ENCODE data around the gene ZNF786. TPM values are rescaled to one million over a fixed set of nuclear protein-coding genes. Genes with fewer than 3 reads are reported as not detected.

The ZNF786 gene
- total and polyA plus RNA-seq, 9 of the 15 experiments (the other 6 are each of a cell fraction or from before 2014, with no cell fraction given), result 0.31 to 5.4 (median 3.0) TPM

GRCh38 chr7:149027611-149028345 is 62.7 kb downstream of the ZNF786 start:
- H3K9ac ChIP-seq (ENCODE audit: insufficient read depth in 1 of 2, low read depth in 2 of 2, low read length in 2 of 2), result peak overlapping the region; percentile 87 to 98
- DNase-seq (ENCODE audit: extremely low read depth in 1 of 4, low spot score in 3 of 4) (peak in 1 of 4 experiments; percentile 32), FAIRE-seq (peak; percentile 15), ATAC-seq (peak; percentile 1; the same call in 1 of the 3 replicates)
- WGBS (ENCODE audit: insufficient coverage, low coverage, missing lambda C conversion rate), result under 1% methylated on average over 43 of the region's 43 CpGs
- peaks cover 14 to 18% of the 10 kb centered on the region in 2 experiments; a peak in 4 of 5 replicates for H3K4me1 ChIP-seq (replicated peaks in 1 of 2; ENCODE audit: control insufficient read depth in 2 of 2, insufficient read depth in 2 of 2, low read length in 2 of 2)
- intact Hi-C loops (cut with micrococcal nuclease), result loop anchor here (1.0 to 2.0 kb wide), 3 partner anchors 39 to 99 kb away; partner anchors contain the start of gene ZNF425
- H3K27me3 ChIP-seq (ENCODE audit: control insufficient read depth in 2 of 2, insufficient read depth in 2 of 2, low read length in 2 of 2), result no peaks in the 10 kb centered on the region
- H3K9me3 ChIP-seq (replicated peaks; ENCODE audit: control insufficient read depth, insufficient read depth, low read depth, low read length), result no peaks in the 10 kb centered on the region; the same call in 1 of the 2 replicates
- in situ Hi-C loops (cut with MboI), result no loop called here
- TSS peak; percentile 54 for BruUV-seq (replicated peaks)
- peak overlapping the region; percentile 85 for H3K4me3 ChIP-seq
- CTCF ChIA-PET (ENCODE audit: low intra/inter-chr PET ratio), result interaction anchor here (0.6 to 1.1 kb wide), 3 partner anchors 98 to 394 kb away, joined by 3 to 4 read pairs (median 4); partner anchors contain the start of gene ZNF425
- peak overlapping the region; percentile 77 for H2AFZ ChIP-seq (ENCODE audit: low read depth, low read length)
- no peaks in the 10 kb centered on the region for H3K9me1 ChIP-seq (ENCODE audit: control insufficient read depth, insufficient read depth, low read length)
- POLR2A ChIA-PET, result interaction anchor here (0.6 to 2.9 kb wide), 11 partner anchors 8 to 283 kb away, joined by 3 to 20 read pairs (median 4); partner anchors contain the start of gene ZNF425
- H3K79me2 ChIP-seq (ENCODE audit: control insufficient read depth, insufficient read depth, low read length), result peaks cover 49% of the 10 kb centered on the region
- peaks cover 8% of the 10 kb centered on the region for H4K20me1 ChIP-seq (replicated peaks; ENCODE audit: control insufficient read depth, insufficient read depth, low read length)
- peak overlapping the region; percentile 95 for H3K4me2 ChIP-seq (ENCODE audit: insufficient read depth, low read length)
- H3K27ac ChIP-seq (ENCODE audit: extremely low read depth, low read depth, low read length), result peak overlapping the region; percentile 92
- H3K36me3 ChIP-seq (ENCODE audit: control insufficient read depth, insufficient read depth, low read length), result peaks cover 32% of the 10 kb centered on the region
- TF ChIP-seq RUNX1 (IDR thresholded peaks at IDR 0.05; ENCODE audit: low read depth) (no peak; the same call in 1 of the 2 replicates), HMG20B (CRISPR knock-in tag; IDR thresholded peaks at IDR 0.05) (no peak), SMARCC2 (IDR thresholded peaks at IDR 0.05; ENCODE audit: low read depth) (peak; percentile 56; the same call in 1 of the 2 replicates), CREM (IDR thresholded peaks at IDR 0.05; ENCODE audit: low read depth) (no peak), MCM5 (IDR thresholded peaks at IDR 0.05; ENCODE audit: low read depth) (no peak), ZNF696 (CRISPR knock-in tag; conservative IDR thresholded peaks at IDR 0.05) (no peak), E2F6 (IDR thresholded peaks at IDR 0.05; ENCODE audit: borderline replicate concordance in 1 of 2, extremely low read depth in 1 of 2, insufficient read depth in 1 of 2, insufficient read length in 1 of 2, low read depth in 1 of 2, low read length in 1 of 2, poor library complexity in 1 of 2, severe bottlenecking in 1 of 2) (no peak), CHCHD3 (CRISPR knock-in tag; IDR thresholded peaks at IDR 0.05) (no peak), POLR3A (IDR thresholded peaks at IDR 0.05; ENCODE audit: borderline replicate concordance, extremely low read depth, insufficient read depth, insufficient read length) (no peak)
- TF ChIP-seq, protein P1, sequence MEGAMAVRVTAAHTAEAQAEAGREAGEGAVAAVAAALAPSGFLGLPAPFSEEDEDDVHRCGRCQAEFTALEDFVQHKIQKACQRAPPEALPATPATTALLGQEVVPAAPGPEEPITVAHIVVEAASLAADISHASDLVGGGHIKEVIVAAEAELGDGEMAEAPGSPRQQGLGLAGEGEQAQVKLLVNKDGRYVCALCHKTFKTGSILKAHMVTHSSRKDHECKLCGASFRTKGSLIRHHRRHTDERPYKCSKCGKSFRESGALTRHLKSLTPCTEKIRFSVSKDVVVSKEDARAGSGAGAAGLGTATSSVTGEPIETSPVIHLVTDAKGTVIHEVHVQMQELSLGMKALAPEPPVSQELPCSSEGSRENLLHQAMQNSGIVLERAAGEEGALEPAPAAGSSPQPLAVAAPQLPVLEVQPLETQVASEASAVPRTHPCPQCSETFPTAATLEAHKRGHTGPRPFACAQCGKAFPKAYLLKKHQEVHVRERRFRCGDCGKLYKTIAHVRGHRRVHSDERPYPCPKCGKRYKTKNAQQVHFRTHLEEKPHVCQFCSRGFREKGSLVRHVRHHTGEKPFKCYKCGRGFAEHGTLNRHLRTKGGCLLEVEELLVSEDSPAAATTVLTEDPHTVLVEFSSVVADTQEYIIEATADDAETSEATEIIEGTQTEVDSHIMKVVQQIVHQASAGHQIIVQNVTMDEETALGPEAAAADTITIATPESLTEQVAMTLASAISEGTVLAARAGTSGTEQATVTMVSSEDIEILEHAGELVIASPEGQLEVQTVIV (CRISPR knock-in tag; IDR thresholded peaks at IDR 0.05; ENCODE audit: borderline replicate concordance), result 0 out of 2 replicates have a peak, but pooled peaks have one; percentile 23
- TF ChIP-seq, protein P2, sequence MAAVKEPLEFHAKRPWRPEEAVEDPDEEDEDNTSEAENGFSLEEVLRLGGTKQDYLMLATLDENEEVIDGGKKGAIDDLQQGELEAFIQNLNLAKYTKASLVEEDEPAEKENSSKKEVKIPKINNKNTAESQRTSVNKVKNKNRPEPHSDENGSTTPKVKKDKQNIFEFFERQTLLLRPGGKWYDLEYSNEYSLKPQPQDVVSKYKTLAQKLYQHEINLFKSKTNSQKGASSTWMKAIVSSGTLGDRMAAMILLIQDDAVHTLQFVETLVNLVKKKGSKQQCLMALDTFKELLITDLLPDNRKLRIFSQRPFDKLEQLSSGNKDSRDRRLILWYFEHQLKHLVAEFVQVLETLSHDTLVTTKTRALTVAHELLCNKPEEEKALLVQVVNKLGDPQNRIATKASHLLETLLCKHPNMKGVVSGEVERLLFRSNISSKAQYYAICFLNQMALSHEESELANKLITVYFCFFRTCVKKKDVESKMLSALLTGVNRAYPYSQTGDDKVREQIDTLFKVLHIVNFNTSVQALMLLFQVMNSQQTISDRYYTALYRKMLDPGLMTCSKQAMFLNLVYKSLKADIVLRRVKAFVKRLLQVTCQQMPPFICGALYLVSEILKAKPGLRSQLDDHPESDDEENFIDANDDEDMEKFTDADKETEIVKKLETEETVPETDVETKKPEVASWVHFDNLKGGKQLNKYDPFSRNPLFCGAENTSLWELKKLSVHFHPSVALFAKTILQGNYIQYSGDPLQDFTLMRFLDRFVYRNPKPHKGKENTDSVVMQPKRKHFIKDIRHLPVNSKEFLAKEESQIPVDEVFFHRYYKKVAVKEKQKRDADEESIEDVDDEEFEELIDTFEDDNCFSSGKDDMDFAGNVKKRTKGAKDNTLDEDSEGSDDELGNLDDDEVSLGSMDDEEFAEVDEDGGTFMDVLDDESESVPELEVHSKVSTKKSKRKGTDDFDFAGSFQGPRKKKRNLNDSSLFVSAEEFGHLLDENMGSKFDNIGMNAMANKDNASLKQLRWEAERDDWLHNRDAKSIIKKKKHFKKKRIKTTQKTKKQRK (IDR thresholded peaks at IDR 0.05; ENCODE audit: borderline replicate concordance, low read depth, low read length), result no peak
